KMS-11 (cell line): ENCODE data around the gene MAP1LC3B.
A peak's percentile ranks its signal among the peaks of the same experiment; 100 is the strongest.
"Not testable (repeated sequence)": the region's sequence is repeated elsewhere in the genome, so short reads cannot be mapped to it uniquely, and the experiment has no call there.

ENCODE experiments used
- H2AFZ ChIP-seq: fragments of 200-600 bp; sonication (generic); 2 replicates; pipeline ENCODE4 v1.6.1; 2016; ENCODE audit warnings: antibody characterized with exemption, mixed run types, low read depth
- H3K27ac ChIP-seq: fragments of 200-600 bp; sonication (generic); 2 replicates; pipeline ENCODE4 v1.6.1; 2016; ENCODE audit warnings: mild to moderate bottlenecking, mixed run types
- H3K27me3 ChIP-seq: fragments of 200-600 bp; sonication (generic); 2 replicates; pipeline ENCODE4 v1.6.1; 2017; ENCODE audit warnings: mild to moderate bottlenecking, low read depth, mixed run types, moderate library complexity; ENCODE audit not compliant: insufficient read depth
- H3K36me3 ChIP-seq: fragments of 200-600 bp; sonication (generic); 2 replicates; pipeline ENCODE4 v1.6.1; 2017; ENCODE audit warnings: mild to moderate bottlenecking, mixed run types; ENCODE audit not compliant: insufficient read depth
- H3K4me1 ChIP-seq: fragments of 200-600 bp; sonication (generic); 2 replicates; pipeline ENCODE4 v1.6.1; 2016; ENCODE audit warnings: mild to moderate bottlenecking, low read depth, mixed run types; ENCODE audit not compliant: poor library complexity, severe bottlenecking
- H3K4me2 ChIP-seq: fragments of 200-600 bp; sonication (generic); 2 replicates; pipeline ENCODE4 v1.7.0; 2016; ENCODE audit warnings: mild to moderate bottlenecking, mixed run types
- H3K4me3 ChIP-seq: fragments of 200-600 bp; sonication (generic); IDR thresholded peaks from 2 replicates; pipeline ENCODE4 v1.6.1; 2017; ENCODE audit warnings: low read depth, low read length, mixed read lengths; ENCODE audit not compliant: insufficient read depth
- H3K79me2 ChIP-seq: fragments of 200-600 bp; sonication (generic); 2 replicates; pipeline ENCODE4 v1.6.1; 2016; ENCODE audit warnings: low read depth, mixed run types; ENCODE audit not compliant: insufficient read depth
- H3K9ac ChIP-seq: fragments of 200-600 bp; sonication (generic); 2 replicates; pipeline ENCODE4 v1.6.1; 2016; ENCODE audit warnings: mild to moderate bottlenecking, mixed run types
- H4K20me1 ChIP-seq: fragments of 200-600 bp; sonication (generic); 2 replicates; pipeline ENCODE4 v1.6.1; 2016; ENCODE audit warnings: mild to moderate bottlenecking, mixed run types; ENCODE audit not compliant: insufficient read depth
- TF ChIP-seq, protein P1 (sequence below): fragments of 200-600 bp; sonication (generic); conservative IDR thresholded peaks from 2 replicates; pipeline ENCODE4 v1.6.1; 2017; ENCODE audit warnings: low read depth, mild to moderate bottlenecking, antibody characterized with exemption, low read length, moderate library complexity, mixed read lengths

Gene MAP1LC3B

DNA sequence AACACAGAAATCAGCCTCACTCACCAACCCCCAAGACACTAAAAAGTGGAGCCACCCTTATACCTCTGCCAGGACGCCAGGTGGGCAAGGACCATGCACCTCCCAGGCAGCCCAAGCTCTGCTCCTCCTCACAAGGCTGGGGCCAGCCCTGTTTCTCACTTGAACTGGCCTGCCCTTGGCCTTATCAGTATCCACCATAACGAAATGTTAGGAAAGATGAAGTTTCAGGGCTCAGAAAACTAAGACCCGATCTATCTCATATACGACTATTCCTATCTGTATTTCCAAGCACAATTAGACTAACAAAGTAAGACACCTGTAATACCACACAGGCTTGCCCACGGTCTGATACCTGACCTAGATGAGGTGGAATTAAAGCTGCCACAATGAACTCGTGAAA lies 15.5 kb upstream of the MAP1LC3B start:
- H3K27me3 ChIP-seq, result no peaks in the 10 kb centered on the region
- no peak overlapping the region for H2AFZ ChIP-seq
- no peak overlapping the region for H3K9ac ChIP-seq
- no peak overlapping the region for H3K4me2 ChIP-seq
- no peak overlapping the region for H3K4me3 ChIP-seq
- H3K4me1 ChIP-seq, result peaks cover 53% of the 10 kb centered on the region
- no peak overlapping the region for H3K27ac ChIP-seq
- TF ChIP-seq, protein P1, sequence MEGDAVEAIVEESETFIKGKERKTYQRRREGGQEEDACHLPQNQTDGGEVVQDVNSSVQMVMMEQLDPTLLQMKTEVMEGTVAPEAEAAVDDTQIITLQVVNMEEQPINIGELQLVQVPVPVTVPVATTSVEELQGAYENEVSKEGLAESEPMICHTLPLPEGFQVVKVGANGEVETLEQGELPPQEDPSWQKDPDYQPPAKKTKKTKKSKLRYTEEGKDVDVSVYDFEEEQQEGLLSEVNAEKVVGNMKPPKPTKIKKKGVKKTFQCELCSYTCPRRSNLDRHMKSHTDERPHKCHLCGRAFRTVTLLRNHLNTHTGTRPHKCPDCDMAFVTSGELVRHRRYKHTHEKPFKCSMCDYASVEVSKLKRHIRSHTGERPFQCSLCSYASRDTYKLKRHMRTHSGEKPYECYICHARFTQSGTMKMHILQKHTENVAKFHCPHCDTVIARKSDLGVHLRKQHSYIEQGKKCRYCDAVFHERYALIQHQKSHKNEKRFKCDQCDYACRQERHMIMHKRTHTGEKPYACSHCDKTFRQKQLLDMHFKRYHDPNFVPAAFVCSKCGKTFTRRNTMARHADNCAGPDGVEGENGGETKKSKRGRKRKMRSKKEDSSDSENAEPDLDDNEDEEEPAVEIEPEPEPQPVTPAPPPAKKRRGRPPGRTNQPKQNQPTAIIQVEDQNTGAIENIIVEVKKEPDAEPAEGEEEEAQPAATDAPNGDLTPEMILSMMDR, result no peak
- peaks cover 16% of the 10 kb centered on the region; the same call in 1 of the 2 replicates for H4K20me1 ChIP-seq
- peaks cover 94% of the 10 kb centered on the region for H3K79me2 ChIP-seq
- no peaks in the 10 kb centered on the region for H3K36me3 ChIP-seq

DNA sequence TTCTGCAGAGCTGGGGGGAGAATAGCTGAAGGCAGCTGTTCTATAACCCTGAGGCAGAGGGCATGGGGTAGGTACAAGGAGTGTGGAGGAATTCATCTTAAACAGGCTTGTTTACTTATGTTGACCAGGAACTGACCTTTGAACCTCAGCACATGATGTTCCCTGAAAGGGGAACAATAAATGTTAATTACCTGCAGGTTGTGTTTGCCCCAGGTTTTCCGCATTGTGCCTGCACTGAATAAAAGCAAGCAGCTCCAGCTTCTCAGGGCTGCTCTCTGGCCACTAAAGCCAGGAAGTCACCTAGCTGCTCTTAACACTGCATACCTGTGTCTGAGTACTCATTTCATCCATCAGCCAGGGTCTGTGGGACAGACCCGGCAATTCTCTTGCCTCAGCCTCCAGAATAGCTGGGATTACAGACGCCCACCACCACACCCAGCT lies 12.8 kb upstream of the MAP1LC3B start:
- H3K27ac ChIP-seq, H3K36me3 ChIP-seq, H3K27me3 ChIP-seq, H2AFZ ChIP-seq, H3K4me3 ChIP-seq, H3K9ac ChIP-seq, H3K4me2 ChIP-seq: not testable (repeated sequence)
- Histone ChIP-seq H3K4me1 (peaks cover 59% of the 10 kb centered on the region), H4K20me1 (peaks cover 16% of the 10 kb centered on the region; the same call in 1 of the 2 replicates), H3K79me2 (peaks cover 85% of the 10 kb centered on the region)

DNA sequence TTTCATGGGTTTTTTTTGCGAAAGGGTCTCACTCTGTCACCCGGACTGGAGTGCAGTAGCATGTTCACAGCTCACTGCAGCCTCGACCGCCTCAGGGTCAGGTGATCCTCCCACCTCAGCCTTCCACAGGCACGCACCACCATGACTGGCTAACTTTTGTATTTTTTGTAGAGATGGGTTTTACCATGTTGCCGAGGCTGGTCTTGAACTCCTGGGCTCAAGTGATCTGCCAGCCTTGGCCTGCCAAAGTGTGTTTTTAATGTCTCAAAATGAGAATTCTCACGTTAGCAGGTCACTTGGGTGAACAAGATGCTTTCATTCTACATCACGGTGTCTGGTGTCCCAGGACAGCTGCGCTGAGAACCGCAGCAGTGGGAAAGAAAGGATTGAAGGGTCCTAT lies 11.7 kb upstream of the MAP1LC3B start:
- H4K20me1 ChIP-seq, result peaks cover 16% of the 10 kb centered on the region; the same call in 1 of the 2 replicates

DNA sequence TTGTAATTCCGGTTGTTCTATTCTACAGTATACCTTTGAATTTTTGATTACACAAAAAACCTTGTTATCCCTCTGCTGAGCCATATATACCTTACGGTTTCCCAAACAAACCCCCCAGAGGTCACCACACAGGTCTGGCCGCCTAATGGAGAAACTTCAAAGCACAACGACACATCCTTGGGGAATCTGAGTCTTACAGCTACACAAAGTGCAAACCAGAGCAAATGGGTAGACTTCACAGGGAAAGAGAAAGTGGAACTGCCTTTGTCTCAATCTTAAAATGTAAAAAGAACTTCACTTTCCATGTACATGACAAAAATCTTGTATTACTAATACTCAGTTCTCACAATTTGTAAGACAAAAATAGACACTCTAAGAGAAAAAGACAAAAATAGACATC lies 11.3 kb upstream of the MAP1LC3B start:
- Histone ChIP-seq H3K4me3 (no peak overlapping the region), H2AFZ (no peak overlapping the region), H3K9ac (no peak overlapping the region), H3K79me2 (peaks cover 69% of the 10 kb centered on the region), H4K20me1 (peaks cover 16% of the 10 kb centered on the region; the same call in 1 of the 2 replicates), H3K27ac (no peak overlapping the region), H3K36me3 (no peaks in the 10 kb centered on the region), H3K27me3 (no peaks in the 10 kb centered on the region), H3K4me2 (peak overlapping the region; percentile 93; the same call in 1 of the 2 replicates), H3K4me1 (peaks cover 58% of the 10 kb centered on the region)
- TF ChIP-seq, protein P1, result no peak

More for the DNA sequence above, 11.7 kb upstream of the MAP1LC3B start:
- Histone ChIP-seq H3K27me3 (no peaks in the 10 kb centered on the region), H3K36me3 (no peaks in the 10 kb centered on the region), H3K79me2 (peaks cover 74% of the 10 kb centered on the region), H3K4me3 (no peak overlapping the region), H3K4me2 (peak overlapping the region; percentile 93; the same call in 1 of the 2 replicates), H3K4me1 (peaks cover 59% of the 10 kb centered on the region), H3K27ac (no peak overlapping the region), H3K9ac (no peak overlapping the region), H2AFZ (no peak overlapping the region)
- TF ChIP-seq, protein P1, result no peak

DNA sequence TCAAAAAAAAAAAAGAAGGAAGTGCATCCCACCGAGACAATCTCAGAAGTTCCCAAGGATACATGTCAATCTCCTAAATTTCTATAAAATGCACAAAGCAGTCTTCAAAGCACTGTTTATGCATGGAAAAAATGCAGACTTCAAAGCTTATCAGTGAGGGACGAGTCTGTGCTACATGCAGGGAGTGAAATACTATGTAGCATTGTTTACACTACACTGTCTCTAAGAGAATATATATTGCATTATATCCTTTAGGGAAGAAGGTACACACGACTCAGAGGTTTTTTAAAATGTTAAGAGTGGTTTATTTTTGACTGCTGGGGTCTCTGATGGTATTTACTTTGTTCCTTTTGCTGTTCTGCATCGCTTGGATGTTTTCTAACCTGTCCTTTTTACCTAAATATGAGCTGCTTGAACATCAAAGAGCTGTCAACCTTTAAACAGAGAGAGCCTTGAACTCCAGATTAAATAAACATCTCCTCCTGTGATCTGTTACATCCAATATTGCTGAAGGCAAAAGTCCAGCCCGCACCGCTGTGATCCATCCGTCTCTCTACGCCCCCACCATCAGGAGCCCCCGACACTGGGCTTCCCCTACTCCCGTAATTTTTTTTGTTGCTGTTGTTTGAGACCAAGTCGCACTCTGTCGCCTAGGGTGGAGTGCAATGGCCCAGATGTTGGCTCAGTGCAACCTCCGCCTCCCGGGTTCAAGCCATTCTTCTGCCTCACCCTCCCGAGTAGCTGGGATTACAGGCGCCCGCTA lies 9.9 kb upstream of the MAP1LC3B start:
- Histone ChIP-seq H3K4me1 (peaks cover 47% of the 10 kb centered on the region), H3K4me3 (no peak overlapping the region), H3K27ac (peak overlapping the region; percentile 77), H3K79me2 (peaks cover 56% of the 10 kb centered on the region), H3K36me3 (no peaks in the 10 kb centered on the region), H3K4me2 (peak overlapping the region; percentile 93), H3K27me3 (no peaks in the 10 kb centered on the region), H4K20me1 (peaks cover 16% of the 10 kb centered on the region; the same call in 1 of the 2 replicates), H3K9ac (peak overlapping the region; percentile 61), H2AFZ (no peak overlapping the region)
- TF ChIP-seq, protein P1, result no peak
